Activated CD4-positive, alpha-beta T cell treated with anti-CD3 and anti-CD28 coated beads for 36 hours (primary cell): ENCODE results near the gene ALK. TPM values are rescaled to one million over a fixed set of nuclear protein-coding genes. Genes with fewer than 3 reads are reported as not detected.

ENCODE experiments used
- ATAC-seq: fragments of 200-7000 bp; cut with Tn5 transposase; one replicate; pipeline ENCODE4 v1.10.0; 2021; ENCODE audit warnings: mild to moderate bottlenecking, moderate library complexity
- CTCF ChIA-PET: fragments of 350-600 bp; sonication (Branson Sonifier 250); formaldehyde crosslinking; loops from one replicate; lab custom pipeline; 2021; ENCODE audit warnings: antibody characterized with exemption; lab: Charles Lee
- POLR2A ChIA-PET: fragments of 350-600 bp; sonication (Branson Sonifier 250); formaldehyde crosslinking; loops from one replicate; lab custom pipeline; 2021; ENCODE audit warnings: antibody characterized with exemption, inconsistent platforms; lab: Charles Lee
- DNase-seq: peaks from one replicate; pipeline ENCODE4 v3.0.0-alpha.2; 2020
- H3K27ac Mint-ChIP-seq: one replicate; pipeline ENCODE4 v1.8.0; 2021; ENCODE audit warnings: mixed read lengths
- H3K27me3 Mint-ChIP-seq: one replicate; pipeline ENCODE4 v1.8.0; 2021; ENCODE audit warnings: mixed read lengths
- H3K36me3 Mint-ChIP-seq: one replicate; pipeline ENCODE4 v1.8.0; 2021; ENCODE audit warnings: low read depth, mixed read lengths
- H3K4me1 Mint-ChIP-seq: one replicate; pipeline ENCODE4 v1.8.0; 2021; ENCODE audit warnings: mixed read lengths
- H3K4me3 Mint-ChIP-seq: one replicate; pipeline ENCODE4 v1.8.0; 2021; ENCODE audit warnings: mild to moderate bottlenecking, moderate library complexity, mixed read lengths
- H3K9me3 Mint-ChIP-seq: one replicate; pipeline ENCODE4 v1.8.0; 2021; ENCODE audit warnings: low read depth, mixed read lengths
- intact Hi-C, 2 experiments: fragments of 100-400 bp; cut with DNase I in 1 of 2; cut with micrococcal nuclease in 1 of 2; formaldehyde crosslinking; loops; one replicate each; pipeline versions ENCODE4 v1.14.2 to v1.15.1; 2022 to 2024; cut with DNase I, micrococcal nuclease
- total RNA-seq, 2 experiments: library from RNA; stranded (reverse); gene quantifications; one replicate each; pipeline ENCODE4 v1.2.3, GENCODE V29; 2021

Gene ALK
- total RNA-seq, 2 experiments from 2014 or later = not detected

DNA sequence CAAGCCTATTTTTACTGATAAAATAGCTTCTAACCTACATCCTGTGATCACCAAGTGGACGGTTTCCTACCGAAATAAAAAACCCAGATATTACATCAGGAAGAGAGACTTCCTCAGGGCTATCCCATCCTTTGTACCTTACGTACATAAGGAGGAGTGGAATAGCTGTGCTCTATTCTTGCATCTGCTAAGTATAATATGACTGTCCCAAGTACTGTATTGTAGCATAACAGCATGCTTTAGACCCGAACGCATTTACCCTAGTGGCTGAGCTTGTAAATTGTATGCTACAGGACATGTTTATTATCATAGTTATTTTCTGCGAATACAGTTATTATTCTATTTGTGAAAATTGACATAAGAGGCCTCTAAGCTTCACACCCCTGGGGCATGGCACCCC lies 503.8 kb downstream of the ALK start:
- CTCF ChIA-PET = interaction anchor here (0.6 to 1.5 kb wide), 2 partner anchors 11 to 109 kb away, joined by 3 to 4 read pairs; no protein-coding TSS in a partner anchor
- H3K27me3 Mint-ChIP-seq = peaks cover 5% of the 10 kb centered on the region

DNA sequence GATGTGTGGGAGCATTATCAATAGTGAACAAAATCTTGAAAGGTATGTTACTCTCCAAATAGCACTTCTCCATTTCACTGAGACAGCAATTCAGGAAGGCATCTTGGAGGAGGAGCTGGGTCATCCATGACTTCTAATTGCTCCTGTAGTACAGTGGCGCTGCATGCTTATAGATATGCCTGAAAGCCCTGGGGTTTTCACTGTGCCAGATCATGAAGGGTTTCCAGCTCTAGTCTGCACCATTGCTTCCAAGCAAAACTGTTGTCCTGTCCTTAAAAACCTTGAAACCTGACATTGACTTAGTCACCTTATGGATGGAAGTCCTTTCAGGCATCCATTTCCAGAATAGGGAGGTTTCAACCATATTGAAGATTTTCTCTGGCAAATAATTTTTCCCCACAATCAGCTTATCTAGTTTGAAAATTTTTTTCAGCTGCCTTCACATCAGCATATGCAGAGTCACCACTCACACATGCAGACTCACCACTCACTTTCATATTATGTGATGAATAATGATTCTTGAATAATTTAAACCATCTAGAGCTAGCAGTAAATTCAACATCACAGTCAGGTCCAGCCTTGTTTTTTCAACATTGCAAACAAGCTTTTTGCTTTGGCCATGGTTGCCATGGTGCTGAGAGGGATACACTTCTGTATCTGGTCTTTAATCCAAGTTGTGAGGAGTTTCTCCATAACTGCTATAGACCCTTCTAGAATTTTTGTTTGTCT lies 509.0 kb downstream of the ALK start:
- Mint-ChIP-seq H3K27me3 (peaks cover 4% of the 10 kb centered on the region), H3K27ac (no peak overlapping the region), H3K4me1 (no peaks in the 10 kb centered on the region), H3K9me3 (no peaks in the 10 kb centered on the region), H3K4me3 (no peak overlapping the region), H3K36me3 (no peaks in the 10 kb centered on the region)
- no peak for DNase-seq
- no peak for ATAC-seq
- intact Hi-C loops = no loop called here
- CTCF ChIA-PET = no interaction called here
- POLR2A ChIA-PET = no interaction called here

More for the DNA sequence above, 503.8 kb downstream of the ALK start:
- POLR2A ChIA-PET = no interaction called here
- Mint-ChIP-seq H3K27ac (no peak overlapping the region), H3K36me3 (no peaks in the 10 kb centered on the region), H3K4me1 (no peaks in the 10 kb centered on the region), H3K9me3 (no peaks in the 10 kb centered on the region), H3K4me3 (no peak overlapping the region)
- DNase-seq (no peak), ATAC-seq (no peak)
- intact Hi-C loops = no loop called here

DNA sequence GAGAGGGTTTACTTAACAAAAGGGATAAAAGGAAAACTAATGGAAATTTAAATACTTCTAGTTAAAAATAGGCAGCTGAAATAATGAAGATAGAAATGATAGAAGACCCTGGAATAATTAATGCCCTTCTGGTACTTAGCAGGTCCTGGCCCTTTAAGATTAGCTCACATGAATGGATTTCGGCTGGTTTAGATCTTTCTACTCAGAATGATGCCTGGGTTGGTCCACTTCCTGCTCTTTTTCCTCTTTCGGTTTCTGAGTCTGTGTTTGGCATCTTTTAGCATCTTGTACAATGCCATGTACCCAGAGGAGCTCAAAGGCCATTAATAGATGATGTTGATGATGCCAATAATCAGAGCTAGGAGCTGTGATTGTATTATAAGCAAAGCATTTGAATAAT lies 515.7 kb downstream of the ALK start:
- Mint-ChIP-seq H3K36me3 (no peaks in the 10 kb centered on the region), H3K27ac (no peak overlapping the region), H3K27me3 (peaks cover 7% of the 10 kb centered on the region), H3K4me1 (no peaks in the 10 kb centered on the region), H3K9me3 (no peaks in the 10 kb centered on the region), H3K4me3 (no peak overlapping the region)
- CTCF ChIA-PET = interaction anchor here (0.6 kb wide), 1 partner anchor 131 kb away, joined by 3 read pairs; no protein-coding TSS in a partner anchor
- POLR2A ChIA-PET = no interaction called here
- DNase-seq (no peak), ATAC-seq (no peak)
- intact Hi-C loops = no loop called here

DNA sequence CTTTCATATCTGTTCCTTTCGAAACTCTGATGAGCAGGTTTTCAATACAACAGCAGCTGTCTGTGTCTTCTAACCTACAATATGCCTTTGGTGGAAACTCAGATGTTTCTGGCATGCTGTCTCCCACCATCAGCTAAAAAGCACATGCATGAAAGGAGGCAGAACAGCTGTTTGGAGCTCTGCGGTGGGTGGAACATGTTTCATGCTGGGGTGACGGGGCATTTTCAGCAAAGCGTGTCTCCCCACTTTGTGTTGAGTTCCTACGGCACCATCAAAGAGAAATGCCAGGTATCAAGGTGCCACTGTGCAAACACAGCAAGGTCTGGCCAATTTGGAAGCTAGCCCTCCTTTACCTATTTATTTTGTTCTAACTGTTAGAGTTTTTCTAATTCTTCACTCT lies 516.1 kb downstream of the ALK start:
- no peaks in the 10 kb centered on the region for H3K4me1 Mint-ChIP-seq
- H3K4me3 Mint-ChIP-seq = no peak overlapping the region

DNA sequence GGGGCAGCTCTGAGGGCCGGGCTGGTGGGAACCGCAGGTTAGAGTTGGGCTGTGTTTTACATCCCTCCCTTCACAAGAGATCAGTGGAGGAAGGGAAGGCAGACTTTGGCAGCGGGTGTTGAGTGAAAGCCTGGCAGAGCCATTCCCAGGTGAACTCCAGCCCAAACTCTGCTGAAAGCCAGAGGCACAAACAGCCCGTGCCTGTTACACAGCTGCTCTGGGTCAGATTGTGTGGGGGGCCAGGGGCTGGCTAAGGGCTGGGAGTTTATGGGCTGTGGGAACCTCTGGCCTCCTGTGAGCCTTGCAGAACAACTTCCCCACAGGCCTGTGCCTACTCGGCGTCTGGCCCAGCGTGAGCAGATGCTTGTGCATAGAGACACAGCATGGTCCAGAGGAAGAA lies 519.4 kb downstream of the ALK start:
- peaks cover 12% of the 10 kb centered on the region for H3K27me3 Mint-ChIP-seq
- DNase-seq = no peak
- POLR2A ChIA-PET = no interaction called here
- no peaks in the 10 kb centered on the region for H3K9me3 Mint-ChIP-seq
- intact Hi-C loops = no loop called here
- CTCF ChIA-PET = no interaction called here
- H3K4me3 Mint-ChIP-seq = no peak overlapping the region
- H3K4me1 Mint-ChIP-seq = no peaks in the 10 kb centered on the region
- no peak overlapping the region for H3K27ac Mint-ChIP-seq
- no peak for ATAC-seq
- no peaks in the 10 kb centered on the region for H3K36me3 Mint-ChIP-seq

More for the DNA sequence above, 516.1 kb downstream of the ALK start:
- CTCF ChIA-PET = interaction anchor here (0.6 kb wide), 1 partner anchor 131 kb away, joined by 3 read pairs; no protein-coding TSS in a partner anchor
- Mint-ChIP-seq H3K27ac (no peak overlapping the region), H3K9me3 (no peaks in the 10 kb centered on the region), H3K36me3 (no peaks in the 10 kb centered on the region), H3K27me3 (peaks cover 7% of the 10 kb centered on the region)
- POLR2A ChIA-PET = no interaction called here
- no peak for ATAC-seq
- intact Hi-C loops = no loop called here
- no peak for DNase-seq

DNA sequence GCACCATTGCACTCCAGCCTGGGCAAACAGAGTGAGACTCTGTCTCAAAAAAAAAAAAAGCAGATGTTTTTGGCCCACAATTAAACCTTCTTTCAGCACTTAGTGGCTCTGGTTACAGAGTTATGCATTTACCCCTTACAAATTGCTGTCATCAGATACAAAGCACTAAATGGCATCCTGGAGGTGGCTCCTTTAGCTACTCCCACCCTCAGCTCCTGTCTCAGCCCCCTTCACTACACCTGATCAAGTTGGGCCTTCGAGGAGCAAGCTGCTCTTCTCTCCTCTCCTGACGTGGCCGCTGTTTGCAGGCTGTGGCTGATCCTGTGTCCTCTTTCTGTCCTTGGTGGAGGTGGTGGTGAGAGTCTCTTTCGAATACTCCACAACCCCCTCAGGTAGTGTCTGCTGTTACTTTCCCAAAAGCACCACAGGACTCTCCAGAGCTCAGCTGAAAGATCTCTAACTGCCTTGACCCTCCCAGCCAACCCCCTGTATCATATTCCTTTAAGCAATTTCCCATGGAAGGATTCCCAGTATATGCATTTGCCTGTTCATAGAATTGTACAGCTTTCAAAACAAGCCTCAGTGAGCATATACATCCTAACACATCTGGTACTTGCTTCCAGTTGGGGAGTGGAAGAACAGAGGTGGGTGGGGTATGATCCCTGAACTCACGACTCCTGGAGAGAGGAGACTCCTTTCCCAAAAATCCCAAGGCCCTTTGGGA lies 520.3 kb downstream of the ALK start:
- no peak for DNase-seq
- Mint-ChIP-seq H3K27ac (no peak overlapping the region), H3K9me3 (no peaks in the 10 kb centered on the region), H3K27me3 (peaks cover 12% of the 10 kb centered on the region), H3K36me3 (no peaks in the 10 kb centered on the region), H3K4me1 (no peaks in the 10 kb centered on the region), H3K4me3 (no peak overlapping the region)
- ATAC-seq = no peak
- CTCF ChIA-PET = no interaction called here
- intact Hi-C loops = no loop called here
- POLR2A ChIA-PET = no interaction called here

DNA sequence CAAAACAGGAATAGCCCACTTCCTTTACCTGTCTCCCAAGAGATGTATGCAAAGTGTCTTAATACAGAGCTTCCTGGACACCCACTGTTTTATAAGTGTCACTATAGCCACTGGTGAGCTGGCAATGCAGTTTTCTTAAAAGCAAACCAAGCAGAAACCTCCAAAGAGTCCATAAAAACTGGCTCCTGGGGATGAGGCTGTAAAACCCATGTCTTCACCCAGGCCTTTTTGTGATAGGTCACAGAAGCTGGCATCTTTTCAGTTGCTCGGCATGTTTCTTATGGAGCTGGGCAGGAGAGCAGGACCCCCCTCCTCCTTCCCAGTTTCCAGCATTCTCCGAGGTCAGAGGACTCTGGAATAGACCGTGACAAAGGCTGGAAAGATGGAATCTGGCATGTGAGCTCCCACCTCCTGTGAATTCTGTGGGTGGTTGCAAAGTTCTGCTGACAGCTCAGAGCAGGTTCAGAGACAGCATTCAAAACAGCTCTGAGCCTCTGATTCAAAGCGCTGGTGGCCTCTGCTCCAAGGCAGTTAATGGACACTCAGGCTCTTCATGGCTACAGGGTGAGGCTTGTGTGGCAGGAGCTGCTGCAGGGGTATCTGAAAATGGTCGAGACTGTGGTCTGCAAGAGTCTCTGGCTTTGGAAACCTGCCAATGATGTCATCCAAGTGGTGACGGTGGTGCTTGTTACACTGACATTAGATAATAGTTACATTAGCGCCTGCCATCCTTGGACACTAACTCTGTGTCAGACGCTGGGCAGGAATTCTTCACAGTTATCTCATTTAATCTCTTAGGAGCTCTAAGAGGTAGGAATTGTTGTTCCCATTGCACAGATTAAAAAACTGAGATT lies 522.8 kb downstream of the ALK start:
- Mint-ChIP-seq H3K27ac (no peak overlapping the region), H3K9me3 (no peaks in the 10 kb centered on the region), H3K27me3 (peaks cover 12% of the 10 kb centered on the region), H3K4me3 (no peak overlapping the region), H3K36me3 (no peaks in the 10 kb centered on the region), H3K4me1 (no peaks in the 10 kb centered on the region)
- no peak for ATAC-seq
- DNase-seq = no peak
- intact Hi-C loops = no loop called here
- ChIA-PET CTCF (interaction anchor here (0.7 kb wide), 1 partner anchor 442 kb away, joined by 3 read pairs; no protein-coding TSS in a partner anchor), POLR2A (no interaction called here)

DNA sequence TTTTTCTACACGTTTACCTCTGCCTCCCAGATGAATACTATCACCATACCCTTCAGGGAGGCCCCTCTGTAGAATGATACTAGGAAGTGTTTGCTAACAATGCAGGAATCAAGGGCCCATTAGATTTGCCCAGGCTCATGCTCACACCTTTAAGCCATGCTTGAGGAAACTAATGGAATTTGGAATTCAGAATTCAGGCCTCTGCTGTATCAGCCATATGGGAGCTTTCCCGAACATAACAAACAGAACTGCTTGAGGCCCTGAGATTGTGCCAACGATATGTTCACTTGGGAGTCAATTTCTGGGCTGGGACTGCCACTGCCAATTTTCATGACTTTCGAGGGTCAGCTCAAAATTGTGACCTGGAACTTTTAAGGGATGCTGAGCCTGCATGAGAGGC lies 523.7 kb downstream of the ALK start:
- no peak overlapping the region for H3K27ac Mint-ChIP-seq
- no peak overlapping the region for H3K4me3 Mint-ChIP-seq
- CTCF ChIA-PET = no interaction called here
- H3K36me3 Mint-ChIP-seq = no peaks in the 10 kb centered on the region
- peaks cover 15% of the 10 kb centered on the region for H3K27me3 Mint-ChIP-seq
- DNase-seq (no peak), ATAC-seq (no peak)
- intact Hi-C loops = no loop called here
- no peaks in the 10 kb centered on the region for H3K4me1 Mint-ChIP-seq
- H3K9me3 Mint-ChIP-seq = no peaks in the 10 kb centered on the region
- POLR2A ChIA-PET = no interaction called here

DNA sequence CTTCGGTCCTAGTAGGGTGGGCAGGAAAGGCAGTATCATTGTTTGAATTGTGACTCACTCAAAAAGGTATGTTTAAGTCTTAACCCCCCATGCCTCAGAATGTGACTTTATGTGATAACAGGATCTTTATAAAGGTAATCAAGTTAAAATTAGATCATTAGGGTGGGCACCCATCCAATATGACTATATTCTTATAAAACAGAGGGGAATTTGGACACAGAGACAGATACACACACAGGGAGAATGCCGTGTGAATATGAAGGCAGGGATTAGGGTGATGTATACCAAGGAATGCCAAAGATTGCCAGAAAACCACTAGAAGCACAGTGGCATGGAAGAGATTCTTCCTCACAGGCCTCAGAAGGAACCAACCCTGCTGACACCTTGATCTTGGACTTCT lies 524.3 kb downstream of the ALK start:
- Mint-ChIP-seq H3K27me3 (peaks cover 15% of the 10 kb centered on the region), H3K27ac (no peak overlapping the region), H3K36me3 (no peaks in the 10 kb centered on the region), H3K4me3 (no peak overlapping the region), H3K4me1 (no peaks in the 10 kb centered on the region), H3K9me3 (no peaks in the 10 kb centered on the region)
- POLR2A ChIA-PET = no interaction called here
- DNase-seq (no peak), ATAC-seq (no peak)
- intact Hi-C loops = no loop called here
- CTCF ChIA-PET = no interaction called here

DNA sequence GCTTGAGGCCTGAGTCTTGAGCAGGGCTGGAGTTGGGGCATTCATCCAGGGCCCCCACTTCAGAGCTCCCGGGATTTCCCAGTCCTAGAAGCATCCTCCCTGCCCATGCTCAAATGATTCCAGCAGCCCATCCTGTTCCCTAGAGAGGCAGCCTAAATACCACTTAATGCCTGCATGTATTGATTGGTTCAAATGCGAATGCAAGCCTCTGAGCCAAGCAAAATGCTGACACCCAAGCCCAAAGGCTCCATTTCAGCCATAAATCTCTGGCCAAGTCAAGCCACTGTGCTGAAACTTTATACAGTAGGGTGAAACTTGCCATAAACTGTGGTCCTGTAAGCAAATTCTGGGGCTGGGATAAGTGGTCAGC lies 526.4 kb downstream of the ALK start:
- peaks cover 18% of the 10 kb centered on the region for H3K27me3 Mint-ChIP-seq
- ChIA-PET POLR2A (no interaction called here), CTCF (no interaction called here)
- H3K27ac Mint-ChIP-seq = no peak overlapping the region
- ATAC-seq = no peak
- no peak for DNase-seq
- no peak overlapping the region for H3K4me3 Mint-ChIP-seq
- intact Hi-C loops = no loop called here
- no peaks in the 10 kb centered on the region for H3K4me1 Mint-ChIP-seq
- H3K36me3 Mint-ChIP-seq = no peaks in the 10 kb centered on the region
- no peaks in the 10 kb centered on the region for H3K9me3 Mint-ChIP-seq

DNA sequence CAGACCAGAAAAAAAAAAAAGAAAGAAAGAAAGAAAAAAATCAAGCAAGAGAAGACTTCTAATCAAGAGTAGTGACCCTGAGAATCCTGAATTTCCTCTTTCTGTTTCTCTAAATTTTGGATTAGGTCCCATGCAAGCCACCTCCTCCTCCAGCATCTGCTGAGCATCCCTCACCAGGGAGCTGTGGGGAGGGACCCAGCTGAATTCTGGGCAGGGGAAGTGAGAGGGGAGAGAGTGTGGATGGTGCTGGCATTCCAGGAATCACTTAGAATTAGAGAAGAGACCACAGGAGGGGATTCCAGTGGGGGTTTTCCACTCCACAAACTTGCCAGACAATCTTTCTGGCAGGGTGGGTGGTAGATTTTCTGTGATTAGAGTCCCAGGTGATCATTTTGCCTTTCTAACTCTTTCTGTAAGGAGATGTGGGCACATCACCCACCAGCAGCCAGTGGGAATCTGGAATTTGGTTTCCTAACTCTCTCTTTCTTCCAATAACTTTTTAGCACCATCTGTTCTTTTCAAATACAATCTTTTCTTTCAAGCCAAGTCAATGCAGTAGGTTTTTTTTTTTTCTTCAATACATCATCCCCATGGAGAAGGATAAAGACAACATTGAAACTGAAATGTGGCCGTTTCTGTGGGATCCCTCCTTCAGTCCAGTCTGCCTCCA lies 526.9 kb downstream of the ALK start:
- no peak for ATAC-seq
- Mint-ChIP-seq H3K27me3 (peaks cover 15% of the 10 kb centered on the region), H3K27ac (no peak overlapping the region), H3K4me1 (no peaks in the 10 kb centered on the region), H3K36me3 (no peaks in the 10 kb centered on the region), H3K4me3 (no peak overlapping the region), H3K9me3 (no peaks in the 10 kb centered on the region)
- CTCF ChIA-PET = no interaction called here
- POLR2A ChIA-PET = no interaction called here
- intact Hi-C loops = no loop called here
- no peak for DNase-seq
